Stimulated activated naive B cell treated with anti-CD40 and anti-IgM and Interleukin-4, amounts not matched to agents 10 μg/mL and 1 μg/mL and 100 μg/mL, for 72 hours (primary cell): Measurements from ENCODE around the gene RRAD.

ENCODE experiments used
- ATAC-seq, 2 donors: fragments of 150-1000 bp; cut with Tn5 transposase; replicated peaks; 2 replicates each; pipeline ENCODE4 v1.10.0; 2021; ENCODE audit warnings: moderate library complexity in 1 of 2
- DNase-seq: peaks from one replicate; pipeline ENCODE4 v3.0.0; 2021
- H3K27ac Mint-ChIP-seq: one replicate; pipeline ENCODE4 v1.8.0; 2022; ENCODE audit warnings: mild to moderate bottlenecking, mixed read lengths
- H3K27me3 Mint-ChIP-seq, 2 donors: one replicate each; pipeline ENCODE4 v1.8.0; 2022; ENCODE audit warnings: mixed read lengths in 2 of 2
- H3K36me3 Mint-ChIP-seq, 2 donors: one replicate each; pipeline ENCODE4 v1.8.0; 2022; ENCODE audit warnings: mixed read lengths in 2 of 2, mild to moderate bottlenecking in 1 of 2
- H3K4me1 Mint-ChIP-seq, 2 donors: one replicate each; pipeline ENCODE4 v1.8.0; 2022; ENCODE audit warnings: mixed read lengths in 2 of 2, mild to moderate bottlenecking in 1 of 2
- H3K4me3 Mint-ChIP-seq, 2 donors: one replicate each; pipeline ENCODE4 v1.8.0; 2022; ENCODE audit warnings: mild to moderate bottlenecking in 2 of 2, mixed read lengths in 2 of 2, moderate library complexity in 1 of 2
- H3K9me3 Mint-ChIP-seq, 2 donors: one replicate each; pipeline ENCODE4 v1.8.0; 2022; ENCODE audit warnings: mixed read lengths in 2 of 2, mild to moderate bottlenecking in 1 of 2

Gene RRAD

GRCh38 chr16:66910175-66910940 is 15.0 kb downstream of the RRAD start:
- Mint-ChIP-seq H3K36me3 (no peaks in the 10 kb centered on the region), H3K4me1 (peaks cover 0 to 2% of the 10 kb centered on the region in 2 donors), H3K9me3 (no peaks in the 10 kb centered on the region), H3K27ac (no peak overlapping the region), H3K27me3 (peaks cover 16 to 27% of the 10 kb centered on the region in 2 donors), H3K4me3 (no peak overlapping the region)
- ATAC-seq (no peak), DNase-seq (no peak)

GRCh38 chr16:66908762-66909559 is 16.4 kb downstream of the RRAD start:
- ATAC-seq, result no peak
- no peaks in the 10 kb centered on the region for H3K9me3 Mint-ChIP-seq
- no peak overlapping the region for H3K4me3 Mint-ChIP-seq
- no peak overlapping the region for H3K27ac Mint-ChIP-seq
- H3K36me3 Mint-ChIP-seq, result no peaks in the 10 kb centered on the region
- H3K4me1 Mint-ChIP-seq, result peaks cover 0 to 2% of the 10 kb centered on the region in 2 donors
- DNase-seq, result no peak
- H3K27me3 Mint-ChIP-seq, result peaks cover 12 to 21% of the 10 kb centered on the region in 2 donors

GRCh38 chr16:66908116-66908515 is 17.2 kb downstream of the RRAD start:
- H3K27ac Mint-ChIP-seq, result no peak overlapping the region

GRCh38 chr16:66906916-66907836 is 18.2 kb downstream of the RRAD start:
- no peak overlapping the region for H3K27ac Mint-ChIP-seq
- no peaks in the 10 kb centered on the region for H3K9me3 Mint-ChIP-seq
- H3K4me3 Mint-ChIP-seq, result no peak overlapping the region

More at GRCh38 chr16:66908116-66908515, 17.2 kb downstream of the RRAD start:
- Mint-ChIP-seq H3K9me3 (no peaks in the 10 kb centered on the region), H3K4me1 (peaks cover 0 to 2% of the 10 kb centered on the region in 2 donors), H3K4me3 (no peak overlapping the region), H3K36me3 (no peaks in the 10 kb centered on the region), H3K27me3 (peaks cover 12 to 24% of the 10 kb centered on the region in 2 donors)
- DNase-seq (no peak), ATAC-seq (no peak)

GRCh38 chr16:66905633-66906539 is 19.4 kb downstream of the RRAD start:
- Mint-ChIP-seq H3K27me3 (peaks cover 7 to 17% of the 10 kb centered on the region in 2 donors), H3K27ac (no peak overlapping the region), H3K9me3 (no peaks in the 10 kb centered on the region), H3K4me3 (no peak overlapping the region), H3K36me3 (no peaks in the 10 kb centered on the region), H3K4me1 (peaks cover 0 to 2% of the 10 kb centered on the region in 2 donors)
- DNase-seq, result no peak
- ATAC-seq, result no peak

More at GRCh38 chr16:66906916-66907836, 18.2 kb downstream of the RRAD start:
- DNase-seq, result no peak
- Mint-ChIP-seq H3K4me1 (peaks cover 0 to 2% of the 10 kb centered on the region in 2 donors), H3K36me3 (no peaks in the 10 kb centered on the region), H3K27me3 (peaks cover 12 to 24% of the 10 kb centered on the region in 2 donors)
- ATAC-seq, result no peak

GRCh38 chr16:66904846-66905632 is 20.3 kb downstream of the RRAD start:
- Mint-ChIP-seq H3K4me3 (no peak overlapping the region), H3K9me3 (no peaks in the 10 kb centered on the region), H3K4me1 (peaks cover 0 to 2% of the 10 kb centered on the region in 2 donors), H3K27me3 (peaks cover 5 to 17% of the 10 kb centered on the region in 2 donors), H3K27ac (no peak overlapping the region), H3K36me3 (no peaks in the 10 kb centered on the region)
- ATAC-seq (no peak), DNase-seq (no peak)

- DNase-seq (no peak), ATAC-seq (no peak)
- Mint-ChIP-seq H3K27ac (no peak overlapping the region), H3K27me3 (peaks cover 0 to 17% of the 10 kb centered on the region in 2 donors), H3K9me3 (no peaks in the 10 kb centered on the region), H3K36me3 (no peaks in the 10 kb centered on the region), H3K4me1 (peaks cover 0 to 2% of the 10 kb centered on the region in 2 donors), H3K4me3 (no peak overlapping the region)
Measured at GRCh38 chr16:66904428-66904845, 20.9 kb downstream of the RRAD start.

- H3K27me3 Mint-ChIP-seq, result peaks cover 0 to 17% of the 10 kb centered on the region in 2 donors
- no peaks in the 10 kb centered on the region for H3K9me3 Mint-ChIP-seq
- H3K4me1 Mint-ChIP-seq, result peaks cover 0 to 2% of the 10 kb centered on the region in 2 donors
- no peaks in the 10 kb centered on the region for H3K36me3 Mint-ChIP-seq
- DNase-seq, result no peak
- no peak overlapping the region for H3K27ac Mint-ChIP-seq
- no peak for ATAC-seq
- H3K4me3 Mint-ChIP-seq, result no peak overlapping the region
Measured at GRCh38 chr16:66903544-66904427, 21.5 kb downstream of the RRAD start.

- no peaks in the 10 kb centered on the region for H3K9me3 Mint-ChIP-seq
- DNase-seq (no peak), ATAC-seq (no peak)
- peaks cover 0 to 12% of the 10 kb centered on the region in 2 donors for H3K27me3 Mint-ChIP-seq
- H3K4me3 Mint-ChIP-seq, result no peak overlapping the region
- no peak overlapping the region for H3K27ac Mint-ChIP-seq
- H3K36me3 Mint-ChIP-seq, result no peaks in the 10 kb centered on the region
- H3K4me1 Mint-ChIP-seq, result peaks cover 0 to 2% of the 10 kb centered on the region in 2 donors
Measured at GRCh38 chr16:66902648-66903543, 22.4 kb downstream of the RRAD start.

- no peak overlapping the region for H3K4me3 Mint-ChIP-seq
- ATAC-seq (no peak), DNase-seq (no peak)
- peaks cover 0 to 2% of the 10 kb centered on the region in 2 donors for H3K4me1 Mint-ChIP-seq
- H3K36me3 Mint-ChIP-seq, result no peaks in the 10 kb centered on the region
- no peaks in the 10 kb centered on the region for H3K9me3 Mint-ChIP-seq
- H3K27ac Mint-ChIP-seq, result no peak overlapping the region
- peaks cover 0 to 4% of the 10 kb centered on the region in 2 donors for H3K27me3 Mint-ChIP-seq
Measured at GRCh38 chr16:66901626-66902025, 23.7 kb downstream of the RRAD start.
